C4-2B (cell line): ENCODE measurements around the gene NFATC3.
A peak's percentile ranks its signal among the peaks of the same experiment; 100 is the strongest.

Experiments used
- H3K27ac ChIP-seq: fragments of 450-650 bp; 2 replicates; pipeline ENCODE4 v1.5.1; 2017
- ZFX ChIP-seq: fragments of 450-650 bp; IDR thresholded peaks from 2 replicates; pipeline ENCODE4 v1.6.1; 2017
- TF ChIP-seq, protein P1 (sequence below): fragments of 450-650 bp; conservative IDR thresholded peaks from 2 replicates; pipeline ENCODE4 v1.5.1; 2017; ENCODE audit warnings: mild to moderate bottlenecking

NFATC3 gene

DNA sequence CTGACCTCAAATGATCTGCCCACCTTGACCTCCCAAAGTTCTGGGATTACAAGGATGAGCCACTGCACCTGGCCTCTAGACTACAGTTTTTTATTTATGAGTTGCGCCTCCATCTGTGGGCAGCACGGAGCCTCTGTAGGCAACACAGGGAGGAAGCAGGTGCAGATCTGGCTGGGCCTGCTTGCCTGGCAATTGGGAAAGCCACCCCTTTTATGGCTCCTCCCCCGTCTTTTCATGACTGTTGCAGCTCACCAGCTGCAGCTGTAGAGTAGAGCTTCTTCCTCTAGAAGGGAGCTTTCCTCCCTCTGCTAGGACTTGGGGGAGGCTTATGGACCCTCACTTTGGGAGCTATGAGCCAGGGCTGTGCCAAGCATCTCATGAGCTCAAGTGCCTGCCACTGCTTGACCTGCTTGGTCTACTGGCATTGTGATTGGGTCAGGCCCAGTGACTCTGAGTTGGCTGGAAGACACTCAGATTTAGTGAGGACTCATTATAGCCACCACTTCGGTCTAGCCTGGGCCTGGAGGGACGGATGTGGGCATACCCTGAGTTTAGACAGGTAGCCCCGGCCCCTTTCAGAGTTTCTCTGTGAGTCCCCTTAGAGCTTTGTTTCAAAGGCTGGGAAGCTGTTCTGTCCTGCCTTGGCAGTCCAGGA is 172.2 kb downstream of the NFATC3 start:
- TF ChIP-seq ZFX: no peak
- TF ChIP-seq, protein P1, sequence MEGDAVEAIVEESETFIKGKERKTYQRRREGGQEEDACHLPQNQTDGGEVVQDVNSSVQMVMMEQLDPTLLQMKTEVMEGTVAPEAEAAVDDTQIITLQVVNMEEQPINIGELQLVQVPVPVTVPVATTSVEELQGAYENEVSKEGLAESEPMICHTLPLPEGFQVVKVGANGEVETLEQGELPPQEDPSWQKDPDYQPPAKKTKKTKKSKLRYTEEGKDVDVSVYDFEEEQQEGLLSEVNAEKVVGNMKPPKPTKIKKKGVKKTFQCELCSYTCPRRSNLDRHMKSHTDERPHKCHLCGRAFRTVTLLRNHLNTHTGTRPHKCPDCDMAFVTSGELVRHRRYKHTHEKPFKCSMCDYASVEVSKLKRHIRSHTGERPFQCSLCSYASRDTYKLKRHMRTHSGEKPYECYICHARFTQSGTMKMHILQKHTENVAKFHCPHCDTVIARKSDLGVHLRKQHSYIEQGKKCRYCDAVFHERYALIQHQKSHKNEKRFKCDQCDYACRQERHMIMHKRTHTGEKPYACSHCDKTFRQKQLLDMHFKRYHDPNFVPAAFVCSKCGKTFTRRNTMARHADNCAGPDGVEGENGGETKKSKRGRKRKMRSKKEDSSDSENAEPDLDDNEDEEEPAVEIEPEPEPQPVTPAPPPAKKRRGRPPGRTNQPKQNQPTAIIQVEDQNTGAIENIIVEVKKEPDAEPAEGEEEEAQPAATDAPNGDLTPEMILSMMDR: no peak
- no peak overlapping the region for H3K27ac ChIP-seq

DNA sequence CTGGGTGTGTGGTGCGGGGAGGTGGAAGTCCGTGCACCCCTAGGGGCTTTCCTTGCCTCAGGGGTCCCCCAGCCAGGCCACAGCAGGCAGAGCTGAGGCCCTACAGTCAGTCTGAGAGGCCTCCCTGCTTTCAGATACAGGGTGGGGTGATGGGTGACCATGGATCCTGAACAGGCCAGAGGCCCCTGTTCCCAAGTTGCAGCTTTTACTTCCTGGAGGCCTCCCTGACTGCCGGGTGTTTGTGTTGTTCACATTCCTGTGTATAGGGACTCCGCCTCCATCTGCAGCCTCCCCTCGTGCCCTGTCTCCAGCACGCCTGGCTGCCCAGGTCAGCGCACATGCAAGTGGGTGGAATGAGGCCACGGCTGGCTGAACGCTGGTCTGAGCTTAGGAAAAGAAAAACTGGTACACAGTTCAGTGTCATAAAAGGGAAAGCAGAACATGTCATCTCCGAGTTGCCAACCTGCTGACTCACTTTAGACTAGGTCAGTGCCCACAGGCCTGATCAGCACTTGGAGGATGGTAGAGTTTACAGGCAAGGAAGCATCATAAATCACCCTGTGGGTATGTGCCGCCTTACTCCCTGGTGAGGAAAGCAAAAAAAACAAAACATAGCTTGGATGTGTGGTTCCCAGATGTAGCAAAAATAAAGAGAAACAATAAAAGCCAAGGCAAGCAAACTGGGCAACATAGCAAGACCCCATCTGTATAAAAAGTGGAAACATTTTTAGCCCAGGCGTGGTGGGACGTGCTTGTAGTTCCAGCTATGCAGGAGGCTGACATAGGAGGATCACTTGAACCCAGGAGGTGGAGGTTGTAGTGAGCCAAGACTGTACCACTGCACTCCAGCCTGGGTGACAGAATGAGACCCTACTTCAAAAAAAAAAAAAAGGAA is 173.0 kb downstream of the NFATC3 start:
- TF ChIP-seq, protein P1: no peak
- no peak overlapping the region for H3K27ac ChIP-seq

DNA sequence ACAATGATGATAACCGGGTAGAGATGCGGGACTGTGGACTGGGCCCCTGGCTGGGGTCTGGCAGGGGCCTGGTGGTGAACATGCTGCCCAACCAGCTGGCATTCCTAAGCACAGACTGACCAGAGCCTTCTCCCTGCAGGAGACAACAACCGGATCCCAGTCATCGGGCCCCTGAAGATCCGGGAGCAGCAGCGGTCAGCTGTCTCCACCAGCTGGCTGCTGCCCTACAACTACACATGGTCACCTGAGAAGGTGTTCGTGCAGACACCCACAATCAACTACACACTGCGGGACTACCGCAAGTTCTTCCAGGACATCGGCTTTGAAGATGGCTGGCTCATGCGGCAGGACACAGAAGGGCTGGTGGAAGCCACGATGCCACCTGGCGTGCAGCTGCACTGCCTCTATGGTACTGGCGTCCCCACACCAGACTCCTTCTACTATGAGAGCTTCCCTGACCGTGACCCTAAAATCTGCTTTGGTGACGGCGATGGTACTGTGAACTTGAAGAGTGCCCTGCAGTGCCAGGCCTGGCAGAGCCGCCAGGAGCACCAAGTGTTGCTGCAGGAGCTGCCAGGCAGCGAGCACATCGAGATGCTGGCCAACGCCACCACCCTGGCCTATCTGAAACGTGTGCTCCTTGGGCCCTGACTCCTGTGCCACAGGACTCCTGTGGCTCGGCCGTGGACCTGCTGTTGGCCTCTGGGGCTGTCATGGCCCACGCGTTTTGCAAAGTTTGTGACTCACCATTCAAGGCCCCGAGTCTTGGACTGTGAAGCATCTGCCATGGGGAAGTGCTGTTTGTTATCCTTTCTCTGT is 174.0 kb downstream of the NFATC3 start:
- H3K27ac ChIP-seq: no peak overlapping the region
- TF ChIP-seq, protein P1: no peak
- no peak for TF ChIP-seq ZFX

DNA sequence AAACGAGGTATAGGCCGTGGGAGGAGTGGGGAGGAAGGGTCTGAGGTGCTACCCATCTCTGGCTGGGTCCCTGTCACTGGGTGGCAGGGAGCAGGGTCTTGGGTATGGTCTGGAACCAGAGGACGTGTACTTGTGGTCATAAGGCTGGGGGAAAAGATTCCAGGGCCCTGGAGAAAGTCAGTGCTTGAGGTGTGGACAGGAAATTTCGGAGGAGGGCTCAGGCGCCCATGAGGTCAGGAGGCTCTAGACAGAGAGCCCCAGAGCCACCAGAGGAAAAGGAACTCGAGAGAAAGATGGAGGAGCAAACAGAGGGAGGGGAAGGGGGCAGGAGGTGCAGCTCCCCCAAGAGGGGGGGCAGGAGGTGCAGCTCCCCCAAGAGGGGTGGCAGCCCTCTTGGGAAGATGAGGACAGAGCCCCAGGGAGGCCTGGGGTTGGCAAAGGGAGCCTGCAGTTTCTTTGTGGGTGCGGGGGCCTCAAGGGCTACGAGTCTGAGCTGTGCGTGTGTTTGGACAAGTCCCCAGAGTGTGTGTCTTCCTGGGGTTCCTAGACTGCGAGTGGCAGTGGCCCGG is 178.5 kb downstream of the NFATC3 start:
- peak overlapping the region; percentile 93 for H3K27ac ChIP-seq
- TF ChIP-seq, protein P1: no peak
- no peak for TF ChIP-seq ZFX

DNA sequence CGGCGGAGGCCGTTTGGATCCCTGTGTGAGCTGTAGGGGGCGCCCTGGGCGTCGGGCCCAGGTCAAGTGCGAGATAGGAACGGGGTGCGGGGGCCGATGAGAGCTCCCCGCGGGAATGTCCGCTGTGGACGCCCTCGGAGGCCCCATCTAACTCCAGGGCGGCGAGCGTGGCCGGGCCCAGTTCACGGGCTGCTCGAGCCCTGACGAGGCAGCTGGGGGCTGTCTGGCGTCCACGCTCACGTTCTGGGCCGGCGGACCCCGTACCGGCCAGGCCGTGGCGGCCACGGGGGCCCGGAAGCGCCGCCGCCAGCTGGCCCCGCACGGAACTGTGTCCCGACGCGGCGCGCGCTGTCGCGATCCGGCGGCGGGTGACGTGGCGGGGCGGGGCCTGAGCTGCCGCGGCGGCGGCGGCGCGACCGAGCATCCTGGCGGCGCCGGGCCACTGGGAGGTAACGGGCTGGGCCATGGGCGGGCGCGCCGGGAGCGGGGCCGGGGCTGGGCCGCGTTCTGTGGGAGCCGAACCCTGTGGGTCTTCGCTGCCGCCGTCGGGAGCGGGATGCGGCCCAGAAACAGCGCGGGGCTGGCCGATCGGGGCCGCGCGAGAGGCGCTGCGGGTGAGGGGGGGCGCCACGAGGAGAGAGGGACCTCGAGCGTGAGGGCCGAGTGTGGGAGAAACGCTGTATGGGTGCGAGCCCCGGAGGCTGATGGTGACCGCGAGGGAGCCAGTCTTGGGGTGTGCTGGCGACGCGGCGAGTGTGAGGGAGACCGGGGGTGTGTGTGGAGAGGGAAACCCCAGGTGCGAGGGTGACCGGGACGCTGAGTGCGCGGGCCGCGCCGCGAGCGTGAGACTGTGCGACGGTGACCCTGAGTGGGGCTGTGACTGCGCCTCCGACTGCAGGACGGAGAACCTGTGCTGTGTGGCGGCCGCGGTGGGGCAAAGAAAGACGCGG is 179.2 kb downstream of the NFATC3 start, which contains the start of gene SLC7A6:
TSS of gene SLC7A6 (plus strand) at position 399 of the 950 bp plus-strand sequence. CDS start 10,201 bp downstream, outside the sequence.
- TF ChIP-seq ZFX: peak; percentile 74; the same call in 1 of the 2 replicates
- TF ChIP-seq, protein P1: peak; percentile 70
- peak within 1 kb of the TSS; percentile 93 for H3K27ac ChIP-seq
